NCI-H774 (cell line): ENCODE data around the gene TRAF2.

ENCODE experiments used
- DNase-seq: peaks from one replicate; lab custom pipeline; 2025; lab: John Stamatoyannopoulos, UW

TRAF2 gene

GRCh38 chr9:136913701-136914438, 27.6 kb downstream of the TRAF2 start:
- no peak for DNase-seq

GRCh38 chr9:136915632-136916329, 29.5 kb downstream of the TRAF2 start:
- DNase-seq = no peak

GRCh38 chr9:136916330-136917184, 30.2 kb downstream of the TRAF2 start:
- DNase-seq = no peak

GRCh38 chr9:136917902-136918301, 31.6 kb downstream of the TRAF2 start:
- no peak for DNase-seq

- no peak for DNase-seq
Observed at GRCh38 chr9:136920069-136920468, 33.8 kb downstream of the TRAF2 start.

- no peak for DNase-seq
Observed at GRCh38 chr9:136920734-136921231, 34.5 kb downstream of the TRAF2 start.

GRCh38 chr9:136921307-136921706, 35.0 kb downstream of the TRAF2 start:
- no peak for DNase-seq

GRCh38 chr9:136921718-136922117, 35.4 kb downstream of the TRAF2 start:
- no peak for DNase-seq

GRCh38 chr9:136922540-136922939, 36.2 kb downstream of the TRAF2 start:
- no peak for DNase-seq

GRCh38 chr9:136923881-136924280, 37.6 kb downstream of the TRAF2 start:
- DNase-seq = no peak

GRCh38 chr9:136925414-136926153, 39.3 kb downstream of the TRAF2 start:
- no peak for DNase-seq

GRCh38 chr9:136926154-136926704, 39.9 kb downstream of the TRAF2 start:
- DNase-seq = no peak

GRCh38 chr9:136926749-136927148, 40.4 kb downstream of the TRAF2 start:
- no peak for DNase-seq

- no peak for DNase-seq
Observed at GRCh38 chr9:136927343-136928271, 41.3 kb downstream of the TRAF2 start.

- no peak for DNase-seq
Observed at GRCh38 chr9:136928591-136928990, 42.3 kb downstream of the TRAF2 start.

GRCh38 chr9:136930014-136930413, 43.7 kb downstream of the TRAF2 start:
- no peak for DNase-seq

- DNase-seq = no peak
Observed at GRCh38 chr9:136931611-136932130, 45.4 kb downstream of the TRAF2 start.

- no peak for DNase-seq
Observed at GRCh38 chr9:136934277-136934676, 48.0 kb downstream of the TRAF2 start.

- no peak for DNase-seq
Observed at GRCh38 chr9:136935651-136936050, 49.3 kb downstream of the TRAF2 start.

GRCh38 chr9:136936645-136937170, 50.4 kb downstream of the TRAF2 start:
- no peak for DNase-seq
